Measurements from ENCODE around the gene PARP3.

The PARP3 gene

GRCh38 chr3:51974963-51975851 lies 33.0 kb downstream of the PARP3 start, which contains the start of gene ABHD14A:
Gene ABHD14A, plus strand, starts transcription at chr3:51975064. Its CDS starts 72 bp downstream, at chr3:51975136.
- peak within 1 kb of the TSS; percentile 94 for H3K4me3 ChIP-seq (ENCODE audit: low read depth, low read length)
- TF ChIP-seq CTCF (IDR thresholded peaks at IDR 0.05; ENCODE audit: borderline replicate concordance, insufficient read depth, low read depth, low read length): no peak

GRCh38 chr3:51975852-51976549 lies 33.8 kb downstream of the PARP3 start:
- H3K4me3 ChIP-seq (ENCODE audit: low read depth, low read length): peak overlapping the region; percentile 94
- TF ChIP-seq CTCF (IDR thresholded peaks at IDR 0.05; ENCODE audit: borderline replicate concordance, insufficient read depth, low read depth, low read length): no peak

- no peak for TF ChIP-seq CTCF (IDR thresholded peaks at IDR 0.05; ENCODE audit: borderline replicate concordance, insufficient read depth, low read depth, low read length)
- H3K4me3 ChIP-seq (ENCODE audit: low read depth, low read length): no peak overlapping the region
Observed at GRCh38 chr3:51977446-51978142, 35.4 kb downstream of the PARP3 start.

GRCh38 chr3:51978143-51978502 lies 36.0 kb downstream of the PARP3 start:
- no peak overlapping the region for H3K4me3 ChIP-seq (ENCODE audit: low read depth, low read length)
- no peak for TF ChIP-seq CTCF (IDR thresholded peaks at IDR 0.05; ENCODE audit: borderline replicate concordance, insufficient read depth, low read depth, low read length)

- H3K4me3 ChIP-seq (ENCODE audit: low read depth, low read length): no peak overlapping the region
- no peak for TF ChIP-seq CTCF (IDR thresholded peaks at IDR 0.05; ENCODE audit: borderline replicate concordance, insufficient read depth, low read depth, low read length)
Observed at GRCh38 chr3:51980253-51980652, 38.1 kb downstream of the PARP3 start.

GRCh38 chr3:51982352-51982837 lies 40.2 kb downstream of the PARP3 start:
- TF ChIP-seq CTCF (IDR thresholded peaks at IDR 0.05; ENCODE audit: borderline replicate concordance, insufficient read depth, low read depth, low read length): peak; percentile 86

More at GRCh38 chr3:51982352-51982837, 40.2 kb downstream of the PARP3 start:
- peak overlapping the region; percentile 74 for H3K4me3 ChIP-seq (ENCODE audit: low read depth, low read length)

Data from GM12875 (cell line).